ENCODE data around the gene UBN2. TPM values are rescaled to one million over a fixed set of nuclear protein-coding genes. Genes with fewer than 3 reads are reported as not detected.

The UBN2 gene
- total and polyA plus RNA-seq, 2 of the 13 experiments (the other 11 are each of a cell fraction or from before 2014, with no cell fraction given) = 5.6 to 5.7 TPM

GRCh38 chr7:139230774-139231512 is at the start of gene UBN2 (continued):
- TF ChIP-seq YY1 (IDR thresholded peaks at IDR 0.05; ENCODE audit: insufficient read depth, insufficient replicate concordance, low read depth, low read length) = peak; percentile 99
- peak; percentile 43 for TF ChIP-seq MIXL1 (CRISPR knock-in tag; IDR thresholded peaks at IDR 0.05)
- no peak for TF ChIP-seq ZNF773 (CRISPR knock-in tag; IDR thresholded peaks at IDR 0.05; ENCODE audit: borderline replicate concordance)
- no peak for TF ChIP-seq RXRB (CRISPR knock-in tag; IDR thresholded peaks at IDR 0.05; ENCODE audit: borderline replicate concordance)
- 0 out of 2 replicates have a peak, but pooled peaks have one; percentile 57 for TF ChIP-seq ETS1 (CRISPR knock-in tag; IDR thresholded peaks at IDR 0.05)
- TF ChIP-seq ZNF124 (CRISPR knock-in tag; IDR thresholded peaks at IDR 0.05) = no peak
- peak; percentile 74; the same call in 1 of the 2 replicates for TF ChIP-seq SNAPC5 (CRISPR knock-in tag; IDR thresholded peaks at IDR 0.05; ENCODE audit: borderline replicate concordance)
- TF ChIP-seq POLR2AphosphoS5 (IDR thresholded peaks at IDR 0.05; ENCODE audit: low read depth, low read length) = peak; percentile 89
- TF ChIP-seq ZNF564 (CRISPR knock-in tag; IDR thresholded peaks at IDR 0.05) = peak; percentile 42; the same call in 1 of the 2 replicates
- no peak; the same call in 1 of the 2 replicates for TF ChIP-seq ZSCAN21 (CRISPR knock-in tag; IDR thresholded peaks at IDR 0.05; ENCODE audit: borderline replicate concordance)
- TF ChIP-seq FOXA3 (CRISPR knock-in tag; IDR thresholded peaks at IDR 0.05) = peak; percentile 44; the same call in 1 of the 2 replicates
- peak; percentile 74; the same call in 1 of the 2 replicates for TF ChIP-seq ZNF710 (CRISPR knock-in tag; IDR thresholded peaks at IDR 0.05; ENCODE audit: borderline replicate concordance)
- TF ChIP-seq ZNF224 (CRISPR knock-in tag; IDR thresholded peaks at IDR 0.05) = peak; percentile 48; the same call in 1 of the 2 replicates
- no peak for TF ChIP-seq ZBTB46 (CRISPR knock-in tag; IDR thresholded peaks at IDR 0.05; ENCODE audit: borderline replicate concordance)
- peak; percentile 46; the same call in 1 of the 2 replicates for TF ChIP-seq MED1 (CRISPR knock-in tag; IDR thresholded peaks at IDR 0.05)
- TF ChIP-seq HINFP (CRISPR knock-in tag; IDR thresholded peaks at IDR 0.05; ENCODE audit: low read depth) = peak; percentile 39; the same call in 1 of the 2 replicates
- TF ChIP-seq SOX5 (CRISPR knock-in tag; IDR thresholded peaks at IDR 0.05; ENCODE audit: borderline replicate concordance) = peak; percentile 40; the same call in 1 of the 2 replicates
- peak; percentile 72 for TF ChIP-seq ZFP91 (CRISPR knock-in tag; IDR thresholded peaks at IDR 0.05; ENCODE audit: borderline replicate concordance)
- TF ChIP-seq FOXK2 (IDR thresholded peaks at IDR 0.05) = peak; percentile 92
- no peak; the same call in 1 of the 2 replicates for TF ChIP-seq PPARG (CRISPR knock-in tag; conservative IDR thresholded peaks at IDR 0.05)
